OCI-LY1 (cell line): ENCODE measurements around the gene CAMK4.

ENCODE experiments used
- H2AFZ ChIP-seq: fragments of 200-600 bp; sonication (generic), shearing (Covaris generic); 2 replicates; pipeline ENCODE4 v1.6.0; 2014; ENCODE audit warnings: antibody characterized with exemption, mild to moderate bottlenecking, low read length
- H3F3A ChIP-seq: fragments of 200-600 bp; sonication (generic), shearing (Covaris generic); 2 replicates; pipeline ENCODE4 v1.6.0; 2014; ENCODE audit warnings: mild to moderate bottlenecking, antibody characterized with exemption, low read length, moderate library complexity; ENCODE audit not compliant: insufficient read depth
- H3K27ac ChIP-seq: fragments of 200-600 bp; sonication (generic); 2 replicates; pipeline ENCODE4 v1.5.1; 2014; ENCODE audit warnings: low read length, mixed run types, mild to moderate bottlenecking, low read depth; ENCODE audit not compliant: poor library complexity, severe bottlenecking
- H3K27me3 ChIP-seq: fragments of 200-600 bp; sonication (generic); 2 replicates; pipeline ENCODE4 v1.6.0; 2014; ENCODE audit warnings: antibody characterized with exemption, mild to moderate bottlenecking, low read length, moderate library complexity; ENCODE audit not compliant: insufficient read depth
- H3K36me3 ChIP-seq: fragments of 200-600 bp; sonication (generic); 2 replicates; pipeline ENCODE4 v1.6.1; 2014; ENCODE audit warnings: mild to moderate bottlenecking, antibody characterized with exemption, low read length, moderate library complexity, mixed read lengths; ENCODE audit not compliant: insufficient read depth
- H3K4me1 ChIP-seq: fragments of 200-600 bp; sonication (generic); 2 replicates; pipeline ENCODE4 v1.5.1; 2014; ENCODE audit warnings: mild to moderate bottlenecking, low read length, moderate library complexity; ENCODE audit not compliant: insufficient read depth, severe bottlenecking
- H3K4me2 ChIP-seq: fragments of 200-600 bp; sonication (generic), shearing (Covaris generic); 2 replicates; pipeline ENCODE4 v1.6.1; 2014; ENCODE audit warnings: low read length
- H3K4me3 ChIP-seq: fragments of 200-600 bp; sonication (generic); 2 replicates; pipeline ENCODE4 v1.5.1; 2014; ENCODE audit warnings: low read length, low read depth, mild to moderate bottlenecking, mixed read lengths; ENCODE audit not compliant: poor library complexity, severe bottlenecking
- H3K79me2 ChIP-seq: fragments of 200-600 bp; shearing (Covaris generic); 2 replicates; pipeline ENCODE4 v1.6.1; 2016; ENCODE audit warnings: mixed run types, low read length, mixed read lengths; ENCODE audit not compliant: insufficient read depth
- H3K9ac ChIP-seq: fragments of 200-600 bp; sonication (generic), shearing (Covaris generic); 2 replicates; pipeline ENCODE4 v1.6.1; 2014; ENCODE audit warnings: mild to moderate bottlenecking, low read length, mixed read lengths
- H3K9me2 ChIP-seq: fragments of 200-600 bp; sonication (generic), shearing (Covaris generic); 2 replicates; pipeline ENCODE4 v1.6.1; 2014; ENCODE audit warnings: low read depth, mild to moderate bottlenecking, low read length, mixed read lengths
- H3K9me3 ChIP-seq: fragments of 200-600 bp; shearing (Covaris generic); 2 replicates; pipeline ENCODE4 v1.6.1; 2014; ENCODE audit warnings: low read length, mixed read lengths
- H4K20me1 ChIP-seq: fragments of 200-600 bp; sonication (generic), shearing (Covaris generic); 2 replicates; pipeline ENCODE4 v1.6.0; 2016; ENCODE audit warnings: mild to moderate bottlenecking, low read length; ENCODE audit not compliant: insufficient read depth
- EZH2 ChIP-seq: fragments of 200-600 bp; sonication (generic), shearing (Covaris generic); IDR thresholded peaks from 2 replicates; pipeline ENCODE4 v1.8.0; 2017; ENCODE audit warnings: borderline replicate concordance, mixed run types, mild to moderate bottlenecking, antibody characterized with exemption, low read length, moderate library complexity, mixed read lengths
- TF ChIP-seq, protein P1 (sequence below): fragments of 200-600 bp; sonication (generic), shearing (Covaris generic); IDR thresholded peaks from 2 replicates; pipeline ENCODE4 v1.5.1; 2017; ENCODE audit warnings: mild to moderate bottlenecking, antibody characterized with exemption, low read length, moderate library complexity, mixed read lengths

The CAMK4 gene

DNA sequence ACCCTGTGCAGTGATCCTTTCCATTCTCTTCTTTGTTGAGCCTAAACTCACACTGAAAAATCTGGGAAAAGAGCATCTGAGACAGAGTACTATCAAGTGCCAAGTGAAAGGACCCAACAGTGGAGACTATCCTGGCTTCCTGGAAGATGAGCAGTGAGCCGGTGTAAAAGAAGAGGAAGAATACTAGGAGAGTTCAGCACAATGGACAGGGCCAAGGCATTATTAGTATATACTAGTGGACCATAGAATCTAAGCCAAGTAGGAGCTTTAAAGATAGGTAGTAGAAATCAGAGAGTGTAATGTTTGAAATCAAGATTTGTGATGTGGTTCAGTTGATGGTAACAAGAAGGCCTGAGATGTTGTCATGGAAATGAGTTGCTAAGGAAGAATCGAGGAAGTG is 140.8 kb downstream of the CAMK4 start:
- Histone ChIP-seq H3K4me1 (no peaks in the 10 kb centered on the region), H3K4me2 (no peak overlapping the region), H3K9me3 (no peaks in the 10 kb centered on the region), H3K4me3 (no peak overlapping the region), H3F3A (no peaks in the 10 kb centered on the region), H4K20me1 (no peaks in the 10 kb centered on the region), H3K27ac (no peak overlapping the region), H3K36me3 (peaks cover 50% of the 10 kb centered on the region), H3K9me2 (no peaks in the 10 kb centered on the region), H3K27me3 (no peaks in the 10 kb centered on the region), H3K79me2 (peaks cover 13% of the 10 kb centered on the region; the same call in 1 of the 2 replicates), H2AFZ (no peak overlapping the region), H3K9ac (no peak overlapping the region)
- TF ChIP-seq, protein P1, sequence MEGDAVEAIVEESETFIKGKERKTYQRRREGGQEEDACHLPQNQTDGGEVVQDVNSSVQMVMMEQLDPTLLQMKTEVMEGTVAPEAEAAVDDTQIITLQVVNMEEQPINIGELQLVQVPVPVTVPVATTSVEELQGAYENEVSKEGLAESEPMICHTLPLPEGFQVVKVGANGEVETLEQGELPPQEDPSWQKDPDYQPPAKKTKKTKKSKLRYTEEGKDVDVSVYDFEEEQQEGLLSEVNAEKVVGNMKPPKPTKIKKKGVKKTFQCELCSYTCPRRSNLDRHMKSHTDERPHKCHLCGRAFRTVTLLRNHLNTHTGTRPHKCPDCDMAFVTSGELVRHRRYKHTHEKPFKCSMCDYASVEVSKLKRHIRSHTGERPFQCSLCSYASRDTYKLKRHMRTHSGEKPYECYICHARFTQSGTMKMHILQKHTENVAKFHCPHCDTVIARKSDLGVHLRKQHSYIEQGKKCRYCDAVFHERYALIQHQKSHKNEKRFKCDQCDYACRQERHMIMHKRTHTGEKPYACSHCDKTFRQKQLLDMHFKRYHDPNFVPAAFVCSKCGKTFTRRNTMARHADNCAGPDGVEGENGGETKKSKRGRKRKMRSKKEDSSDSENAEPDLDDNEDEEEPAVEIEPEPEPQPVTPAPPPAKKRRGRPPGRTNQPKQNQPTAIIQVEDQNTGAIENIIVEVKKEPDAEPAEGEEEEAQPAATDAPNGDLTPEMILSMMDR, result no peak
- no peak for TF ChIP-seq EZH2

DNA sequence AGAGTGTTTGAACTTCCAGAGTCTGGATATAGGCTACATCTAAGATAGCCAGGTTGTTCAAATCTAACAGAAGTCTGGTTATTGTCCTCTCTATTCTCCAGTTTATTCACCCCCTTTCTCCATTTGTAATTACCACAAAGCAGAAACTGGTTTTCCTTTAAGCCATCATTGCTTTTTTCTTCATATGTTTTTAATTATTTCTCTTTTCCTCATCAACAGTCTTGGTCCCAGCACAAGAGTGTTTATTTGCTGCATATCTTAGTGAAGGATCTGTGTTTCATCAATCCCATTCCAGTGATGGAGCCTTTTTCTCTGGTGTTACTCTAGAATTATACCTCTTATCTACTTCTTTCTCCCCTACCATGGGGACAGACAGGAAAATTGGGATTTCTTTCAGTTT is 142.2 kb downstream of the CAMK4 start:
- Histone ChIP-seq H3K4me1 (no peaks in the 10 kb centered on the region), H3K9me2 (no peaks in the 10 kb centered on the region), H3K27me3 (no peaks in the 10 kb centered on the region), H3F3A (no peaks in the 10 kb centered on the region), H3K4me2 (no peak overlapping the region), H3K9me3 (no peaks in the 10 kb centered on the region), H2AFZ (no peak overlapping the region), H4K20me1 (no peaks in the 10 kb centered on the region), H3K79me2 (peaks cover 4% of the 10 kb centered on the region; the same call in 1 of the 2 replicates), H3K9ac (no peak overlapping the region), H3K4me3 (no peak overlapping the region), H3K36me3 (peaks cover 52% of the 10 kb centered on the region), H3K27ac (no peak overlapping the region)
- TF ChIP-seq, protein P1, result no peak
- no peak for TF ChIP-seq EZH2

DNA sequence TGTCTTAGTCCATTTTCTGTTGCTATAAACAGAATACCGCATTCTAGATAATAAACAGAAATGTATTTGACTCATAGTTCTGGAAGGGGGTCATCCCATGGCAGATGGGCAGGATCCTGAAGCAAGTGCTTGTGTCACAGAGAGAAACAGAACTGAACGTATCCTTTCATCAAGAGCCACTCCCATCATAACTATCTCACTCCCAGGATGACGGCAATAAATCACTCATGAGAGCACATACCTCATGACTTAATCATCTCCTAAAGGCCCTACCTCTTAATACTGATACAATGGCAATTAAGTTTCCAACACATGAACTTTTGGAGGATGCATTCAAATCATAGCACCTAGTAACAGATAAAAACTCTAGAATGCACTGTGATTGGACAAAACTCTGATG is 142.9 kb downstream of the CAMK4 start:
- Histone ChIP-seq H3K4me1 (no peaks in the 10 kb centered on the region), H3K27me3 (no peaks in the 10 kb centered on the region), H3K36me3 (peaks cover 52% of the 10 kb centered on the region), H3K9me3 (no peaks in the 10 kb centered on the region), H2AFZ (no peak overlapping the region), H3K4me2 (no peak overlapping the region), H3K4me3 (no peak overlapping the region), H4K20me1 (no peaks in the 10 kb centered on the region), H3F3A (no peaks in the 10 kb centered on the region), H3K9me2 (no peaks in the 10 kb centered on the region), H3K79me2 (peaks cover 4% of the 10 kb centered on the region; the same call in 1 of the 2 replicates), H3K9ac (no peak overlapping the region), H3K27ac (no peak overlapping the region)
- TF ChIP-seq EZH2, result no peak
- TF ChIP-seq, protein P1, result no peak
